GM19455 (cell line): Measurements from ENCODE around the gene RAD51B.
A peak's percentile ranks its signal among the peaks of the same experiment; 100 is the strongest.

Experiments used
- ATAC-seq: cut with Tn5 transposase; IDR thresholded peaks from one replicate; pipeline ENCODE4 v1.9.1; 2021; ENCODE audit not compliant: unreplicated experiment

The RAD51B gene

DNA sequence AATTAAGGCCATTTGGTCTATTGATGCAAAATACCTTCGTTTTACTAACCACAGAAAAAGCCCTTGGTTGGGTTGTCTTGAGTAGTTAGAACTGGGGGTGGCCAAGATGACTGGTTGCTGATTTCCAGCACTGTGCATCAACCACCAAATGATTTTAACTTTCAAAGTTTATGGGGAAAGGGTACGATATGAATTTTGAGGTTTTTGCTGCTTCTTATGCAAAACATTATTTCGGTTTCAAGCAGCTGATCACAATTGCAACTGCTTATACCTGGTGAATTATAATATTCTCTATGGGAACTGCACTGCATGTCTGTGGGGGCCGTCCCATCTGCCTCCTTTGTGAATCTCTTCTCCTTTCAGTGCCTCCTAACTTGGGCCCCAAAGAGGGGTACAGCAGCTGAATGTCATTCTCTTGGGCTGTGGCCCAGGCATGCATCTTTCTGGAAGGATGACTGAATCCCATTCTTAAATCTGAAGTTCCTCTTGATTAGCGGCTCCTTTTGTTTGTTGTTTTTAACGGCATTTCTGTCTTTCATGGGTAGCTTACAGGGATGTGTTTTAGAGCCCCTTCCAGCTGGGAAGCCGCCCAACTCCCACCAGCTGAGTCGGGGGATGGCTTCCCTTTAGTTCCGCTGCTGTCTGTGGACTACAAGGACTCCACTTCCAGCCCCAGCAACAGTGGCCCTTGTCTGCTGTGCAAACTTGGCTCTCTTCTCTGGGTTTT lies 493.5 kb downstream of the RAD51B start:
- ATAC-seq = peak; percentile 89

GRCh38 chr14:68314642-68315041 lies 495.1 kb downstream of the RAD51B start:
- no peak for ATAC-seq

DNA sequence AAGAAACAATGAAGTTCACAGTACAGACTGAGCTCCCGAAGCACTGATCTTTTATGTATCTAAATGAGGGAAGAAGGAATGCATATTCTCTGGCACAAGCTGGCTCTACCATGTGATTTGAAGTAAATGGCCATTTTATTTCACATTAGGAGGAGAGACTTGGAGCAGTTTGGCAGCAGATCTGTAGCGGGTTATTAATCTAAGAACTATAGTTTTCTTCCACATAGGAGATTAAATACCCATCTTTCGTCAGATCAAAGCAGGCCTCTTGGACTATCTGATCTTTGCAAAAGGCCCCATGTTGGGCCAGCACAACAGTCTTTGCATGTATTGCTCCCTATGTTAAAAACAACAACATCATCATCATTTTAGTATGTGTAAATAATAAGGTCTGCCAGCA lies 495.5 kb downstream of the RAD51B start:
- no peak for ATAC-seq

GRCh38 chr14:68316078-68316868 lies 496.7 kb downstream of the RAD51B start:
- no peak for ATAC-seq

DNA sequence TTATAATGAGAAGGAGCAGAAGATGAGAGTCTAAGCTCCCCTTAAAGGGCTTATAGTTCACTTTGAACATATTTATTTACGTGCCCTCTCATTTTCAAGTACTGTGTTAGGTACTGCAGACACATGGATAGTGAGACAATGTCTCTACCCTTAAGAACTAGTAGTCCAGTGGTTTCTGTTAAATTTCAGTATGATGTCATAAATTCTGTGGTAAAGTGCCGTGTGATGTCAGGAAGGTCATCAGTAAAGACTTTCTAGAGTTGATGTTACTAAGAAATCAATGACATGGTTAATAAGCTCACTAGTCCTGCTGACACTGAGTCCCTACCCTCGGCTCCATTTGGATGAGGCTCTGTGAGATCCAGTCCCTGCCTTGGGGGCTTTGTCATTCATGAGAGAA lies 497.7 kb downstream of the RAD51B start:
- ATAC-seq = no peak

- ATAC-seq = no peak
Observed at GRCh38 chr14:68318828-68319227, 499.2 kb downstream of the RAD51B start.

- no peak for ATAC-seq
Observed at GRCh38 chr14:68320495-68320894, 500.9 kb downstream of the RAD51B start.

DNA sequence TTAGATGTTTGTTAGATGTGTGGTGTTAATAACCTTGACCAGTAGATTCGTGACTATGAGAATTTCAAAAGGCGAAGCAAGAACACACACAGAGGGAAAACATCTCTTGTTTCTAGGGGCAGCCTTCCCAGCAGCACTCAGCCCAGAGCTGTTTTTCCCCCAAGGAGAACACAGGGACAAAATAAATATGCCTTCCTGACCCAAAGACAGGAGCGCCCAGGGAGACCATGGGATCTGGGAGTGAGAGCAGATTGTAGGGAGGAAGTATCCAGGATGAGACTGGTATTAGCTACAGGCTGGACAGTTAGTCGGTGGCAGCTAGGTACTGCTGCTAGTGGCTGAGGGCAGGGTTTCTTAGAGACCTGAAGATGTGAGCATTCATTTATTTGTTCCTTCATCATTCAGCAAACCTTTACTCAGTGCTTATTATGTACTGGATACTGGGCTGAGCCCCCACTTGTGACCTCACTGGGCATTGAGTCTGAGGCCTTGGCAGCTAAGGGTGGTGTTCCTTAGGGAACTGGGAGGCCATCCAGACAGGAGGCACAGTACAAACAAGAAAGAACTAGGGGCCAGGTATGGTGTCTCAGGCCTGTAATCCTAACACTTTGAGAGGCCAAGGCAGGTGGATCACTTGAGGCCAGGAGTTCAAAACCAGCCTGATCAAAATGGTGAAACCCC lies 503.5 kb downstream of the RAD51B start:
- ATAC-seq = no peak

DNA sequence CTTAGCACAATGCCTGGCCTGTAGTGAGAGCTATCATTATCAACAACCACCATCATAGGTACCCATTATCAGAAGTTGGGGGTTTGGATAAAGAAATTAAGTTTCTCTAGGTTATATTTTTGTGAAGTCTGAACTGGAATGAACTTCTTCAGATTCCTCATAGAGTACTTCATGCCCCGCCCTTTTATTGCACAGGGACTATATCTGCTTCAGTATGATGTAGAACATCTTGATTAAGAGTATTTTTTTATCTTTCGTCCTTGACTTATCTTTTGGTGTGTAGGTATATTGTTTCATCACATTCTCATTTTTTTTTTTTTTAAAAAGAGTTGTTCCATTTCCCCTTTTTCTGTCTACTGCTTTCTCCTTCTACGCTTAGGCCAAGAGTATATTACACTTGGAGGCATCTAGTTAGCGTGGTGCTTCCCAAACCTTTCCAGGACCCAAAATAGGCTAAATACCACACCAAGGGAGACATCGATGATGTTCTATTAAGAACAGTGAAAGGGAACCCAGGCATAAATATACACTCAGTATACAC lies 505.8 kb downstream of the RAD51B start:
- no peak for ATAC-seq

GRCh38 chr14:68327231-68327630 lies 507.7 kb downstream of the RAD51B start:
- ATAC-seq = no peak

DNA sequence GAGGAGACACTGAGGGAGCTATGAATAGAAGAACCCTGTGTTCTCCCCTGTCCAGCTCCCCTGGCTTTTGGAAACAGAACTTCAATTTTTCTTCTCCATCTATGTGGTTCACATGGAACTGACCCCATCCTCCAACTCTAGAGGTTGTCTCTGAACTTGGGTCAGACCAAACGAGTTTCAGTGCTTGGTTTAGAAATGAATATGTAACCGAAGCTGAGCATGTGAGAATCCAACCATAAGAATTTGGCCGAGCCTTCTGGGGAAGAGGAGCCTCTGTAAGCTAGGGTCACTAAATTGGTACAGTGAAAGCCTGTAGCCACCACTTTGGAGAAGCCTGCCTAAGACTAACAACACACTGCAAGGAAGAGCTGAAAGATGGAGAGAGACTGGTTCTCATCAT lies 508.9 kb downstream of the RAD51B start:
- ATAC-seq = peak; percentile 63

- no peak for ATAC-seq
Observed at GRCh38 chr14:68331426-68331825, 511.8 kb downstream of the RAD51B start.

DNA sequence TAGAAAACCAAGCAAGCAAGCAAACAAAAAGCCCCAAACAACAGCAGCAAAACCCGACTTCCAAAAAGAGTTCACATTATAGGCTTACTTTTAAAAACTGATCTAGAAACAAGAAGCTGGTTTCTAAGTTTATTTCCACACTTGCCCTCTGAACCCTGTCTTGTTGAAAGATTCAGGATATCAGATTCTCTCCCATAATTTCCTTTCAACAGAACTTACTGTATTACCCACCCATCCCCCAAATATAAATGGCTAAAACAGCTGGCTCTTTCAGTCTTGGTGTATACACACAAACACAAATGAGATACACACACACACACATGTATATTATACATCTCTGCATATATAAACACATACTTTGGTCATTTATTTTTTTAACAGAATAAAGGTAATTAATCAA lies 512.4 kb downstream of the RAD51B start:
- ATAC-seq = no peak

DNA sequence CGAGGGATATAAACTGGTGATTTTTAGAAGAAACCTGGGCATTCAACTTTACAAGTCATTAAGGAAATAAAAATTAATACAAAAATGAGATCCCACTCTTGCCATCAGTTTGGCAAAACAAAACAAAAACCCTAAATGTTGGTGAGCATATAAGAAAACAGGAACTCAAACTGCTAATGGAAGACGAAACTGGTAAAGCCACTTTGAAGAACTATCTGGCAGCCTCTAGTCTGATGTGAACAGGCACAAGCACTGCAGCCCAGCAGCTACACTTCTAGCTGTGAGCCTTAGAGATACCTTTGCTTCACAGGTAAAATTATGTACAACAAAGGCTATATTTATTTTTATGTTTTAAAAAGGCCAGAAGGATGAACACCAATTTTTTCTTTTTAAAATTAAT lies 513.7 kb downstream of the RAD51B start:
- no peak for ATAC-seq

DNA sequence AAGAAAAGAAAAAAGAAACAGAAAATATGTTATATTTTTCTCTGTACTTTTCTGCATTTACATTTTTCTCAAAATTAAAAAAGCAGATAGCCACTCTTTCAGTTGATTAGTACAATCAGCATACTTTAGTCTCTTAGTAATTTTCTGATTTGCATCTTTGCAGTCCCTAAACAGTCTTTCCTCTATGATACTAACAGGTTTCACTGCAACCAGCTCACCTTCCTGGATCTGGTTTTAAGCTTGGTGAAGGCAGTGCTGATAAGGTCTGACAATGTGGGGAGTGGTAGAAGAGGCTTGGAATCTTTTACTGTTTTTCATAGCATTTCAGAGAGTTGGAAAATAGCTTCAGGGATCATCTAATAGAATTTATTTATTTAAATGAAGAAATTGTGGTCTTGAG lies 515.7 kb downstream of the RAD51B start:
- no peak for ATAC-seq

- no peak for ATAC-seq
Observed at GRCh38 chr14:68336165-68336564, 516.6 kb downstream of the RAD51B start.

DNA sequence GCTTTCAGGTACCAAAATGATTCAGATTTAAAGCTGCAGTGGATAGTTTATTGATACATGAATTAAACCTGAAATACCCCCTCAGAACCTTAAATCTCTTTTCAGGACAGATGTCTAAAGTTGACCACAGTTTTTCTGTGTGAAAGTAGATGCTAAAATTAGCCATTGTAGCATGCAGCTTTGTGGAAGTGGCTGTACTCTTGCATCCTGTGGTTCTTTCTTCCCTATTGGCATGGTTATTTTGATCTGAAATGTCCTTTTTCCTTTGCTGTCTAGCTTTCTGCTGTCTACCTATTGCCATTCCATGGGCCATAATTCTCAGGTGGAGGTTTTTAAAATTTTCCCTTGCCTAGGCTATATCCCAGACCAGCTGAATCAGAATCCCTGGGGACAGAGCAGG lies 517.7 kb downstream of the RAD51B start:
- no peak for ATAC-seq

DNA sequence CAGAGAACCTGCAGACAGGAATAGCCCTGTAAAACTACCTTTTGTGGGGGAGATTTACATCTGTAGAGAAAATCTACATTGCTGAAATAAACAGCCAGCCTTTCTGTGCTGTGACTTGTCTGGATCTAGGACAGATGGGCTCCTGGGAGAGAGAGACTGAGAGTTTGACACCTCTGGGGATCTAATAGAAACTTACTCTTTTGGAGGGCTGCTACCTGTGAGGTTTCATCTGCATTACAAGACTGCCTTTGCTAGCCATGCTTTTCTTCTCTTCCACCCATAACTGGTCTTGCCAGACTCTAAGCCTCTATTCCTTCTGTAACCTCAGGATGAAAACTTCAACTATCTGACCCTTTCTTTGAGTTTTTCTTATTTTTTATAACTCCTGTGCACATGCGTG lies 520.7 kb downstream of the RAD51B start:
- ATAC-seq = no peak

DNA sequence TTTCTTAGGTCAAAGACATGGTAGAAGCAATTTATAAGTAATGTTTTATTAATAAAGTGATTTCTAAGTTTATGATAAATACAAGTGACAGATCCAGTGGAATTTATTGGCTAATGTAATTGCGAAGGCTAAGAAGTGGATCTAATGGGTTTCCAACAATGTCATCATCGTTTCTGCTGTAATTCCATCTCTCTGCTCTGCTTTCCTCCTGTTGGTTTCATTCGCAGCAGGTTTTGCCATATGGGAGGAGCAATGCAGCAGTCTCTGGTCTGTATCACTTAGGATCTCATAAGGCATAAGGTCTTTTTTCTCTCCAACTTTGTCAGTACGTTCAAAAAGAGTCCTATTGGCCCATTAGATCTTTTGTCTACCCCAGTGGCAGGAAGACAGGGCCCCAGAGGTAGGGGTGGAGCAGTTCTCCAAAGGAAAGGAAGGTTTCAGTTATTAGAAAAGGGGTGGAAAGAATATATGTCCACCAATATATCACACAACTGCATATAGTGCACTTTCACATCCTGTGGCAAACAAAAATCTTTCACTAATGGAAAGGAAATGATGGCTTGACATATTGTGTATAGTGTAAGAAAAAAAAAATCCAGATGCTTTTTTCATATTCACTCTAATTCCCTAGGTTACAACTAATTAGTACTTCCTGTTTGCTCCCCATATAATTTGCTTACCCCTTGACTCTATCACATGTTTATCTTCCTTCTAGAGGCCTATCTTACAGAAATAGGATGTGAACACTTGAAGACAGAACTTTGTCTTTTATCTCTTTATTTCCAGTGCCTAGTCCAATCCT lies 522.0 kb downstream of the RAD51B start:
- ATAC-seq = peak; percentile 56

GRCh38 chr14:68342216-68342763 lies 522.7 kb downstream of the RAD51B start:
- ATAC-seq = no peak
